RWPE2 (cell line): ENCODE data around the gene BLOC1S4.
A peak's percentile ranks its signal among the peaks of the same experiment; 100 is the strongest.

ENCODE experiments used
- ATAC-seq: fragments of 200-7000 bp; cut with Tn5 transposase; 3 replicates; pipeline ENCODE4 v1.9.1; 2021; ENCODE audit warnings: low read depth
- DNase-seq: peaks from one replicate; pipeline ENCODE4 v3.0.0-alpha.2; 2020; ENCODE audit warnings: low spot score
- H3K27ac ChIP-seq: fragments of 450-650 bp; 2 replicates; pipeline ENCODE4 v1.5.1; 2017; ENCODE audit warnings: mild to moderate bottlenecking; ENCODE audit not compliant: poor library complexity, severe bottlenecking
- H3K27me3 ChIP-seq: fragments of 250-450 bp; sonication (Bioruptor Pico); 2 replicates; pipeline ENCODE4 v1.5.1; 2021; ENCODE audit warnings: mild to moderate bottlenecking, moderate library complexity; ENCODE audit not compliant: insufficient read depth, poor library complexity, severe bottlenecking
- H3K36me3 ChIP-seq: fragments of 250-450 bp; sonication (Bioruptor Pico); 2 replicates; pipeline ENCODE4 v1.5.1; 2020; ENCODE audit warnings: low read depth, mild to moderate bottlenecking, moderate library complexity
- H3K4me1 ChIP-seq: fragments of 250-450 bp; sonication (Bioruptor Pico); 2 replicates; pipeline ENCODE4 v1.5.1; 2021; ENCODE audit warnings: mild to moderate bottlenecking, moderate library complexity; ENCODE audit not compliant: insufficient read depth, poor library complexity, severe bottlenecking
- H3K4me3 ChIP-seq: fragments of 250-450 bp; sonication (Bioruptor Pico); 2 replicates; pipeline ENCODE4 v1.5.1; 2021; ENCODE audit warnings: mild to moderate bottlenecking, moderate library complexity; ENCODE audit not compliant: severe bottlenecking
- H3K9me3 ChIP-seq: fragments of 250-450 bp; sonication (Bioruptor Pico); 2 replicates; pipeline ENCODE4 v1.5.1; 2021; ENCODE audit warnings: mild to moderate bottlenecking, moderate library complexity; ENCODE audit not compliant: severe bottlenecking
- TF ChIP-seq, protein P1 (sequence below): fragments of 450-650 bp; IDR thresholded peaks from one replicate; pipeline ENCODE4 v1.5.1; 2017; ENCODE audit warnings: mild to moderate bottlenecking, moderate library complexity; ENCODE audit not compliant: poor library complexity, severe bottlenecking

BLOC1S4 gene

GRCh38 chr4:6746721-6747293 lies 30.8 kb downstream of the BLOC1S4 start:
- TF ChIP-seq, protein P1, sequence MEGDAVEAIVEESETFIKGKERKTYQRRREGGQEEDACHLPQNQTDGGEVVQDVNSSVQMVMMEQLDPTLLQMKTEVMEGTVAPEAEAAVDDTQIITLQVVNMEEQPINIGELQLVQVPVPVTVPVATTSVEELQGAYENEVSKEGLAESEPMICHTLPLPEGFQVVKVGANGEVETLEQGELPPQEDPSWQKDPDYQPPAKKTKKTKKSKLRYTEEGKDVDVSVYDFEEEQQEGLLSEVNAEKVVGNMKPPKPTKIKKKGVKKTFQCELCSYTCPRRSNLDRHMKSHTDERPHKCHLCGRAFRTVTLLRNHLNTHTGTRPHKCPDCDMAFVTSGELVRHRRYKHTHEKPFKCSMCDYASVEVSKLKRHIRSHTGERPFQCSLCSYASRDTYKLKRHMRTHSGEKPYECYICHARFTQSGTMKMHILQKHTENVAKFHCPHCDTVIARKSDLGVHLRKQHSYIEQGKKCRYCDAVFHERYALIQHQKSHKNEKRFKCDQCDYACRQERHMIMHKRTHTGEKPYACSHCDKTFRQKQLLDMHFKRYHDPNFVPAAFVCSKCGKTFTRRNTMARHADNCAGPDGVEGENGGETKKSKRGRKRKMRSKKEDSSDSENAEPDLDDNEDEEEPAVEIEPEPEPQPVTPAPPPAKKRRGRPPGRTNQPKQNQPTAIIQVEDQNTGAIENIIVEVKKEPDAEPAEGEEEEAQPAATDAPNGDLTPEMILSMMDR: no peak
- no peaks in the 10 kb centered on the region for H3K9me3 ChIP-seq
- H3K36me3 ChIP-seq: no peaks in the 10 kb centered on the region
- no peak overlapping the region for H3K27ac ChIP-seq
- H3K4me3 ChIP-seq: no peak overlapping the region
- peaks cover 10% of the 10 kb centered on the region for H3K4me1 ChIP-seq
- DNase-seq (no peak), ATAC-seq (0 out of 3 replicates have a peak, but pooled peaks have one; percentile 5)
- no peaks in the 10 kb centered on the region for H3K27me3 ChIP-seq

- Histone ChIP-seq H3K4me1 (peaks cover 10% of the 10 kb centered on the region), H3K27ac (no peak overlapping the region)
- DNase-seq: no peak
These were observed 31.5 kb downstream of the BLOC1S4 start for GRCh38 chr4:6747294-6748051.

GRCh38 chr4:6748286-6748685 lies 32.3 kb downstream of the BLOC1S4 start:
- no peak for ATAC-seq
- Histone ChIP-seq H3K27ac (no peak overlapping the region), H3K4me1 (peaks cover 10% of the 10 kb centered on the region)

More at GRCh38 chr4:6747294-6748051, 31.5 kb downstream of the BLOC1S4 start:
- Histone ChIP-seq H3K4me3 (no peak overlapping the region), H3K27me3 (no peaks in the 10 kb centered on the region), H3K9me3 (no peaks in the 10 kb centered on the region), H3K36me3 (no peaks in the 10 kb centered on the region)
- ATAC-seq: 0 out of 3 replicates have a peak, but pooled peaks have one; percentile 10
- TF ChIP-seq, protein P1: no peak

DNA sequence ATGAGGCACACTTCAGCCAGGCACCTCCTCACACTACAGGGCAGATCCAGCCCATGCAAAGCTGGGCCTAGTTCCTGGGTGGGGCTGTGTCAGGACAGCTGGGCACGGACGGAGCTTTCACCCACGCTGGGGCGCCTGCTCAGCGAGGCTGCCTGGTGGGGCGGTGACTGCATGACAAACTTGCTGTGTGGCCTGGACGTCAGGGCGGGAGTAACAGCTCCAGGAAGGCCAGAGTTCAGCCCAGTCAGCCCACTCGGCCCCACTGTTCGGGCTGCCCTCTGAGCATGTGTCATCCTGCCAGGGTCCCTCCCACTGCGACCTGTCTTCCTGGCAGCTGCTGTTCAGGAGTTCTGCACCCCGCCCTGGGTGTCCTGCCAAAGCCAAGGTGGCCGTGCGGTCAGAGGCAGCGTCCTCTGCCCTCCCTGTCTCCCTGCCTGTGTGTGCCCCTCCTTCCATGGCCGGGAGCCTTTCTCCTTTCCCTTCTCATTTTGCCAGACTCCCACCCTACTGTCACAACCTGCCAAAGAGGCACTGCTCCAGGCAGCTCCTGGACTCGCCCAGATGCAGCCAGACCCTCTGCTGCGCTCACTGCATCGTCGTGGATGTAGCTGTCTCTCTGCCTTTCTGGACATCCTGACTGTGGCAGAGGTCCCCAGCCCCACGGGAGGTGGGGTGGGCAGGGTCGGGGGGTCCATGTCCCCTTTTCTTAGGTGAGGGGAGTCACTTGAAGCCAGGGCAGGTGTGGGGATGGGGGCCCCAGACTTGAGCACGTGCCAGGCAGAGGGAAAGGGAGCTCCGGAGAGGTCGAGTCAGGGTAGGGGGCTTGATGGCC lies 33.6 kb downstream of the BLOC1S4 start:
- TF ChIP-seq, protein P1: no peak
- Histone ChIP-seq H3K9me3 (no peaks in the 10 kb centered on the region), H3K27me3 (no peaks in the 10 kb centered on the region), H3K4me3 (no peak overlapping the region), H3K27ac (peak overlapping the region; percentile 5), H3K4me1 (peaks cover 10% of the 10 kb centered on the region), H3K36me3 (no peaks in the 10 kb centered on the region)
- DNase-seq (no peak), ATAC-seq (peak; percentile 81)

More at GRCh38 chr4:6748286-6748685, 32.3 kb downstream of the BLOC1S4 start:
- H3K36me3 ChIP-seq: no peaks in the 10 kb centered on the region
- H3K9me3 ChIP-seq: no peaks in the 10 kb centered on the region
- DNase-seq: no peak
- TF ChIP-seq, protein P1: no peak
- no peaks in the 10 kb centered on the region for H3K27me3 ChIP-seq
- H3K4me3 ChIP-seq: no peak overlapping the region
